Activated CD8-positive, alpha-beta memory T cell treated with anti-CD3 and anti-CD28 coated beads, Interleukin-2, amount 10 ng/mL, durations not matched to agents 7 days and 5 days (primary cell): ENCODE data around the gene DEFB132. TPM values are rescaled to one million over a fixed set of nuclear protein-coding genes. Genes with fewer than 3 reads are reported as not detected.
"Not testable (repeated sequence)": the region's sequence is repeated elsewhere in the genome, so short reads cannot be mapped to it uniquely, and the experiment has no call there.

ENCODE experiments used
- ATAC-seq: fragments of 150-1000 bp; cut with Tn5 transposase; one replicate; pipeline ENCODE4 v1.10.0; 2021; ENCODE audit warnings: moderate library complexity
- CTCF ChIA-PET: fragments of 350-600 bp; sonication (Branson Sonifier 250); formaldehyde crosslinking; loops from one replicate; lab custom pipeline; 2021; ENCODE audit warnings: antibody characterized with exemption; lab: Charles Lee
- DNase-seq: peaks from one replicate; pipeline ENCODE4 v3.0.0-alpha.2; 2020
- H3K27ac Mint-ChIP-seq: one replicate; pipeline ENCODE4 v1.8.0; 2021; ENCODE audit warnings: mild to moderate bottlenecking, mixed read lengths
- H3K27me3 Mint-ChIP-seq: one replicate; pipeline ENCODE4 v1.8.0; 2021; ENCODE audit warnings: mixed read lengths
- H3K36me3 Mint-ChIP-seq: one replicate; pipeline ENCODE4 v1.8.0; 2021; ENCODE audit warnings: mild to moderate bottlenecking, mixed read lengths
- H3K4me1 Mint-ChIP-seq: one replicate; pipeline ENCODE4 v1.8.0; 2021; ENCODE audit warnings: mixed read lengths
- H3K4me3 Mint-ChIP-seq: one replicate; pipeline ENCODE4 v1.8.0; 2021; ENCODE audit warnings: mild to moderate bottlenecking, moderate library complexity, mixed read lengths
- H3K9me3 Mint-ChIP-seq: one replicate; pipeline ENCODE4 v1.8.0; 2022; ENCODE audit warnings: low read depth, mixed read lengths
- total RNA-seq, 2 experiments: library from RNA; stranded (reverse); gene quantifications; one replicate each; pipeline ENCODE4 v1.2.3, GENCODE V29; 2021

The DEFB132 gene
- total RNA-seq, 2 experiments from 2014 or later, result not detected

DNA sequence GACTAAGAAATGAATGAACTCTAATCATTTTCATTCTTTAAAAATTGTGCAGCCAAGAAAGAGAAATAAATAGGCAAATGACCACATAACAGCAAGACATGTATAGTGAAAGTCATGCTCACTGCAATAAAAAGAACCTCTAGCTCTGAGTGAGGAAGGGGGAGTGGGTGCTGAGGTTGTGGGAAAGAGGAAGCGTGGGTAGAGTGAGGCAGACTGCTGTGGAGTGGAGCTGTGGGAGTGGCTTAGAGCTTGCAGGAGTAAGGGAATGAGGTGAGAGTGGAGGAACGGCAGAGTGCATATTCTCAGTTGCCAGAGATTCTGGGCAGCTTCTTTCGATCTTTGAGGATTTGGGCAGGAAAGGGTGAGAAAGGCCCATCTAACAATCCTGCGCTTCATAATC is 20.0 kb upstream of the DEFB132 start:
- CTCF ChIA-PET, result interaction anchor here (1.0 to 3.0 kb wide), 10 partner anchors 11 to 117 kb away, joined by 3 to 18 read pairs (median 4); partner anchors contain the start of gene SOX12
- Mint-ChIP-seq H3K27me3 (peaks cover 15% of the 10 kb centered on the region), H3K27ac (peak overlapping the region; percentile 84), H3K4me3 (peak overlapping the region; percentile 61), H3K9me3 (no peaks in the 10 kb centered on the region), H3K36me3 (no peaks in the 10 kb centered on the region), H3K4me1 (peaks cover 15% of the 10 kb centered on the region)
- peak; percentile 63 for ATAC-seq
- DNase-seq, result peak; percentile 44

DNA sequence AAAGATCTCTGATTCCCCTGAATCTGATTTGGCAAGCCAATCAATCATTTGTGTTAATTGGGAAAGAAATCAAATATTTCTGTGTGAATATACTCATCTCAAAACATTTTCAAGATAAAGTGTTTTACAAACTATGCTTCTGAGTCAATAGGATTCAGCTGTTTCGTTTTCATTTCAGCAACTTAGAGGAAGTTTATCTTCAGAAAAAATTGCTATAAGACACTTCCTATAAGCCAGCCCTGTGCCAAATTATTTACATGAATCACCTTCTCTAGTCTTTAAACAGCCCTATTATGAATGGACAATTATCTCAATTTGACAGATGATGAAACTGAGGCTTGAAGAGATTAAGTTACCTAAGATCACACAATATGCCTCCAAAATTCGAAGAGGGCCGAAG is 19.6 kb upstream of the DEFB132 start:
- H3K27me3 Mint-ChIP-seq, result peaks cover 18% of the 10 kb centered on the region
- peaks cover 15% of the 10 kb centered on the region for H3K4me1 Mint-ChIP-seq
- ATAC-seq, result peak; percentile 76
- H3K4me3 Mint-ChIP-seq, result peak overlapping the region; percentile 61
- DNase-seq, result no peak
- no peaks in the 10 kb centered on the region for H3K9me3 Mint-ChIP-seq
- H3K36me3 Mint-ChIP-seq, result no peaks in the 10 kb centered on the region
- CTCF ChIA-PET, result interaction anchor here (1.0 to 3.0 kb wide), 10 partner anchors 10 to 116 kb away, joined by 3 to 18 read pairs (median 4); partner anchors contain the start of gene SOX12
- peak overlapping the region; percentile 84 for H3K27ac Mint-ChIP-seq

DNA sequence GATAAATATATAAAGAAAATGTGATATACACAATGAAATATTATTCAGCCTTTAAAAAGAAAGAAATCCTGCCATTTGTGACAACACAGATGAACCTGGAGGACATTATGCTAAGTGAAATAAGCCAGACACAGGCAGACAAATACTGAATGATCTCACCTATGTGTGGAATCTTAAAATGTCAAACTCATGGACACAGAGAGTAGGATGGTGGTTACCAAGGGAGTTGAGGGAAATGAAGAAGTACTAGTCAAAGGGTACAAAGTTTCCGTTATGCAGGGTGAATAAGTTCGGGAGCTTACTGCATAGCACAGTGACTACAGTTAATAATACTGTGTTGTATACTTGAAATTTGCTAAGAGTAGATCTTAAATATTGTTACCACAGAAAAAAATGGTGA is 14.6 kb upstream of the DEFB132 start:
- ATAC-seq (no peak), DNase-seq (no peak)
- Mint-ChIP-seq H3K27ac (no peak overlapping the region), H3K27me3 (peaks cover 29% of the 10 kb centered on the region), H3K4me1 (peaks cover 8% of the 10 kb centered on the region), H3K9me3 (no peaks in the 10 kb centered on the region), H3K4me3 (no peak overlapping the region), H3K36me3 (no peaks in the 10 kb centered on the region)
- CTCF ChIA-PET, result interaction anchor here (1.3 kb wide), 1 partner anchor 88 kb away, joined by 5 read pairs; no protein-coding TSS in a partner anchor

DNA sequence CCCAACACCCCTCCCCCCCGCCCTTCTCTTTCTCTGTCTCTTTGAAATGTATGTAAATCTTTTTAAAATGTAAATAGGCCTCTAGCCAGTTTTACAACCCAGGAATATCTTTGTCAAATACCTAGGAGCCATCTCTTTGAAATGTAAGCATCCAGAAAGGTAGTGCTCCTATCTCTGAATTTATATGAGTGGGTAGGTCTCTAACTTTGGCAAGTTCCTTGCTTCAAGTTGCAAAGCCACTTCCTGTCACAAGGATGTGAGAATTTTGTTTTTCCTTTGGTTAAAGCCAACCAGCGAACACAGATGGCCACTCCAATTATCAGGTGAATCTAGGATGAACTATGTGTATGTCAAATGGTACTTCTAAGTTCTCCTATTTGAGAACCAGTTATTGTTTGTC is 6.2 kb upstream of the DEFB132 start:
- ATAC-seq, result no peak
- no peak for DNase-seq

DNA sequence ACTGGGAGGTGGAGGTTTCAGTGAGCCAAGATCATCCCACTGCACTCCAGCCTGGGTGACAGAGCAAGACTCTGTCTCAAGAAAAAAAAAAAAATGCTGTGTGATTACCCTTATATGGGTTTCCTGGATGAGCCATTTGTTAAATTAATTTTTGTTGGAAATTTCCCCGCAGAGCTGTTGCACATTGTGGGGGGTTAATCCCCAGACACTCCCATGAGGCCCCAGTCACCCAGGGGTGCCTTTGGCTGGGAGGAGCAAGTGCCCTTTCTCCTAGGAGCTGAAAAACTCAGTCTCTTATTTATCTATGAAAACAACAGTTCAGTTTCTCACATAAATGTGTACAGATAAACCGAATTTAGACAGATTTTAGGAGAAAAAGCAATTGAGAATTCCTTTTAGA is 4.7 kb upstream of the DEFB132 start:
- Mint-ChIP-seq H3K36me3 (no peaks in the 10 kb centered on the region), H3K27ac (no peak overlapping the region), H3K27me3 (peaks cover 12% of the 10 kb centered on the region), H3K4me1 (peaks cover 7% of the 10 kb centered on the region), H3K9me3 (no peaks in the 10 kb centered on the region), H3K4me3 (no peak overlapping the region)
- no peak for ATAC-seq
- CTCF ChIA-PET, result interaction anchor here (1.6 kb wide), 1 partner anchor 13 kb away, joined by 6 read pairs; no protein-coding TSS in a partner anchor
- no peak for DNase-seq

More for the DNA sequence above, 6.2 kb upstream of the DEFB132 start:
- no peak overlapping the region for H3K4me3 Mint-ChIP-seq
- CTCF ChIA-PET, result no interaction called here
- no peak overlapping the region for H3K27ac Mint-ChIP-seq
- peaks cover 7% of the 10 kb centered on the region for H3K4me1 Mint-ChIP-seq
- H3K27me3 Mint-ChIP-seq, result peaks cover 8% of the 10 kb centered on the region
- H3K36me3 Mint-ChIP-seq, result no peaks in the 10 kb centered on the region
- no peaks in the 10 kb centered on the region for H3K9me3 Mint-ChIP-seq

DNA sequence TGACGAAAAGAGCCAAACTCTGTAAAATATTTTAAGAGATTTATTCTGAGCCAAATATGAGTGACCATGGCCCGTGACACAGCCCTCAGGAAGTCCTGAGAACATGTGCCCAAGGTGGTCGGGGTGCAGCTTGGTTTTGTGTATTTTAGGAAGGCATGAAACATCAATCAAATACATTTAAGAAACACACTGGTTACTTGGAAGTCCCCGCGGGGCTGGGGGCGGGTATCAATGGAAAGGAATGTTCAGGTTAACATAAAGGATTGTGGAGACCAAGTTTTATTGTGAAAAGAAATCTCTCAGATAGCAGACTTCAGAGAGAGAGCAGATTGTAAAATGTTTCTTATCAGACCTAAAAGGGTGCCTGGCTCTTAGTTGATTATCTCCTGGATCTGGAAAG is 4.1 kb upstream of the DEFB132 start:
- H3K36me3 Mint-ChIP-seq, ATAC-seq, H3K9me3 Mint-ChIP-seq, DNase-seq, H3K4me3 Mint-ChIP-seq, H3K27ac Mint-ChIP-seq: not testable (repeated sequence)
- peaks cover 10% of the 10 kb centered on the region for H3K4me1 Mint-ChIP-seq
- CTCF ChIA-PET, result interaction anchor here (1.6 kb wide), 1 partner anchor 13 kb away, joined by 6 read pairs; no protein-coding TSS in a partner anchor
- peaks cover 15% of the 10 kb centered on the region for H3K27me3 Mint-ChIP-seq

DNA sequence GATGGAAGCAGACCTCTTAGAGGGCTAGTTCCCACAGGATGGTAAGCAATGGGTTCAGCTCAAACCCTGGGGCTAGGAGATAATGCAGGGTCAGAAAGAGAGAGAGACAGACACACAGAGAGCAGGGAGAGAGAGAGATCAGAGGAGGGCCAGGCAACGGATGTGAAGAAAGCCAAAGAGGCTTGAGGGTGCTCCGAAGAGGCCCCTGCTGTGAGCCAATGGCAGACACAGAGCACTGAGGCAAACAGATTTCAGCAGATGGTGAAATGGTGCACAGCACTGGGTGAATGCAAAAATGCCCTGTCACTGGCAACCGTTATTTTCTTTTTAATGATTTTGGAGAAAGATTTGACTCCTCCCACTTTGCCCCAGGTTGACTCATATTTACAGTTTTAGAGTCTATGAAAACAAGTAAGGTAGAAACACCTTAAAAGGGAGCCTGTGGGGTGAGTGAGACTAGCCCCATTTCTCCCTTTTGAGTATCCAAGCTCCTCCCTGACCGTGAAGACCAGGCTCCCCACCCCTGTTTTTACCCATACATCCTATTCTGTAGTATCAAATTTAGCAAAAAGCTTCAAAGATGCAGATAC is 840 bp downstream of the DEFB132 start:
- H3K4me3 Mint-ChIP-seq, result no peak overlapping the region
- ATAC-seq (no peak), DNase-seq (no peak)
- peaks cover 7% of the 10 kb centered on the region for H3K27me3 Mint-ChIP-seq
- H3K9me3 Mint-ChIP-seq, result no peaks in the 10 kb centered on the region
- no peaks in the 10 kb centered on the region for H3K36me3 Mint-ChIP-seq
- no peak overlapping the region for H3K27ac Mint-ChIP-seq
- peaks cover 8% of the 10 kb centered on the region for H3K4me1 Mint-ChIP-seq
- CTCF ChIA-PET, result interaction anchor here (2.5 kb wide), 1 partner anchor 8 kb away, joined by 10 read pairs; no protein-coding TSS in a partner anchor

DNA sequence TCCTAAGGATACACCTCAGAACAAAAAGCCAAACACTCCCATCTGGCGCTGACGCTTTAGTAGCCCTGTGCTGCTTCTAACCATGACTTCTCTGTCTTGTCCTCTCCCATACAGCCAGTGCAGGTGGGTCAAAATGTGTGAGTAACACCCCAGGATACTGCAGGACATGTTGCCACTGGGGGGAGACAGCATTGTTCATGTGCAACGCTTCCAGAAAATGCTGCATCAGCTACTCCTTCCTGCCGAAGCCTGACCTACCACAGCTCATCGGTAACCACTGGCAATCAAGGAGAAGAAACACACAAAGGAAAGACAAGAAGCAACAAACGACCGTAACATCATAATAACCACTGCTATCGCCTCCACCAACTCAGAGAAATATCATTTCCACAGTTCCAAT is 1.4 kb downstream of the DEFB132 start:
- no peak for DNase-seq
- peaks cover 8% of the 10 kb centered on the region for H3K4me1 Mint-ChIP-seq
- CTCF ChIA-PET, result interaction anchor here (2.5 kb wide), 1 partner anchor 8 kb away, joined by 10 read pairs; no protein-coding TSS in a partner anchor
- peak; percentile 33 for ATAC-seq
- H3K27ac Mint-ChIP-seq, result no peak overlapping the region
- H3K9me3 Mint-ChIP-seq, result no peaks in the 10 kb centered on the region
- no peak overlapping the region for H3K4me3 Mint-ChIP-seq
- H3K36me3 Mint-ChIP-seq, result no peaks in the 10 kb centered on the region
- peaks cover 7% of the 10 kb centered on the region for H3K27me3 Mint-ChIP-seq

DNA sequence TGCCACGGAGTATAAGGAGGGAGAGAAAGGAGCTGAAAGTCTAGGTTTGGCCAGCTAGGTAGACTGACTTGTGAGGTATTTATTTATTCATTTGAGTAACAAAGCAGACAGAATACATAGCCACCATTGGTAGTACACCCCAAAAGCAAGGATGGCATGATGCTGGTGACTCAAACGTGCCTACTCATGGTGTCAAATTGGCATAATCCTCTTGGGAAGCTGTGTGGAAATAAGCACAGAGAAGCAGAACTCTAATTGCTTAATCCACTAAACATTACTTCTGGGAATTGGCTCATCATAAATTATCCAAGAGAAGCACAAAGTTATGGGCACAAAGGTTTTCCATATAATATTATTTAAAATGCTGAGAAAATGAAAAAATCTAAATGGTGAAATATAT is 2.5 kb downstream of the DEFB132 start:
- Mint-ChIP-seq H3K27me3 (peaks cover 7% of the 10 kb centered on the region), H3K9me3 (no peaks in the 10 kb centered on the region)
- no peak for ATAC-seq

DNA sequence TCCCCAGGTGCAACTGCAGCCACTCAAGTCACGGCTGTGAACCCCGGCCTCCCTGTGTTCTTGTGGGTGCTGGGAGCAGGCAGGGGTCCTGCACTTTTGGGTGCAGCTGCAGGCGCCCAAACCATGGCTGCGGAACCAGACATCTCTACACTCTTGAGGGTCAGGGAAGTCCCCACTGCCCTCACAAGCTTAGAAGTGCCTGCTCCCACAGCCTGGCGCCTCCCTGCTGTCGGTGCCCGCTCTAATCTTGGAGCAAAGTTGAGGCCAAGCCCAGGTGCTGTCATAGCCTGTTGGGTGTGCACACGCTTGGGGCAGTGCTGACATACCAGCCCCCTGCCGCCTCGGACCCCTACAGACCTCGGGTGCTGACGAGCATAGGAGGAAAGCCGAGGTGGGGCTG is 6.2 kb downstream of the DEFB132 start:
- no peak for DNase-seq
- H3K9me3 Mint-ChIP-seq, result no peaks in the 10 kb centered on the region
- no peak for ATAC-seq
- no peaks in the 10 kb centered on the region for H3K36me3 Mint-ChIP-seq
- CTCF ChIA-PET, result interaction anchor here (1.6 to 2.0 kb wide), 2 partner anchors 33 to 63 kb away, joined by 3 to 5 read pairs; partner anchors contain the start of gene ZCCHC3
- H3K4me1 Mint-ChIP-seq, result peaks cover 13% of the 10 kb centered on the region
- no peak overlapping the region for H3K4me3 Mint-ChIP-seq
- H3K27ac Mint-ChIP-seq, result no peak overlapping the region
- H3K27me3 Mint-ChIP-seq, result peaks cover 6% of the 10 kb centered on the region

More for the DNA sequence above, 2.5 kb downstream of the DEFB132 start:
- Mint-ChIP-seq H3K27ac (no peak overlapping the region), H3K4me1 (peaks cover 8% of the 10 kb centered on the region), H3K36me3 (no peaks in the 10 kb centered on the region), H3K4me3 (no peak overlapping the region)
- CTCF ChIA-PET, result no interaction called here
- no peak for DNase-seq

DNA sequence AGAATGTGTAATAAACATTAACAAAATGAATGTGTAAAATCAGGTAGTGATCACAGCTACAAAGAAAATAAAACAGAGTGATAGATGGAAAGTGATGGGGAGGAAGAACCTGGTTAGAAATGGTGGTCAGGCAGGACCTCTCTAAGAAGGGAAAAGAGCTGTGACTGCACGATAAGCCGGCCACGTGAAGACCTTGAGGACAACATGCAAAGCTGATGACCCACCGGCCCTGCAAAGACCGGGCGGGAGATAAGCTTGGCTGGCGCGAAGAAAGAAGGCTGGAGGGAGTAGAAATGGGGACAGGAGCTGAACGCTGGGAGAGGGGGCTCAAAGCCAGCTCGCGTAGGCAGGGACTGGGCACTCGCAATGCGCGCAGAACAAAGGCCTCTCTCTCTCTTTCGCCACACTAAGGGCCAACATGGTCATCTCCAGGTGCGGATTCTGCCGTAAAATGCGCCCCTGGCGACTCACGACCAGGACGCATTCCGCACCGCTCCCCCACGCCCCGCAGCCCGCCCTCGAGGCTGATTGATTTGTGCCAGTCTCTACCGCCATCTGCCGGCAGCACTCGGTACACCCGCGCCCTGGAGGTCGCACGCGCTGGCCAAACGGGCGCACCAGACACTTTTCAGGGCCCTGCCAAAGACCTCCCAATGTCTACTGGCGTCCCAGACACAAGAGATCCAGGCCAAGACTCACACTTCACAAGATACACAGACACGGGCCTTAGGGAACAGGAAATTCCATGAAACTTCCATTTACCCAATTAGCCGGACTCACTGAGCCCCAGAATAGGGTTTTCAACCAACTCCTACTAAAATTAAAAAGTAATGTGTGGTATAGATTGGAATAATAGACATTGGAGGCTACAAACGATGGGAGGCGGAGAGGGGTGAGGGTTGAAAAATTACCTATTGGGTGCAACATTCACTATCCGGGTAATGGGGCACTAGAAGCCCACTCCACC is 9.4 kb downstream of the DEFB132 start:
- ATAC-seq, result peak; percentile 97
- CTCF ChIA-PET, result interaction anchor here (0.6 to 4.4 kb wide), 27 partner anchors 9 to 187 kb away, joined by 3 to 43 read pairs (median 4); partner anchors contain the start of genes DEFB132, NRSN2 and ZCCHC3
- Mint-ChIP-seq H3K4me1 (peaks cover 10% of the 10 kb centered on the region), H3K36me3 (no peaks in the 10 kb centered on the region), H3K9me3 (no peaks in the 10 kb centered on the region), H3K27me3 (peaks cover 6% of the 10 kb centered on the region), H3K27ac (no peak overlapping the region), H3K4me3 (peak overlapping the region; percentile 72)
- peak; percentile 92 for DNase-seq

DNA sequence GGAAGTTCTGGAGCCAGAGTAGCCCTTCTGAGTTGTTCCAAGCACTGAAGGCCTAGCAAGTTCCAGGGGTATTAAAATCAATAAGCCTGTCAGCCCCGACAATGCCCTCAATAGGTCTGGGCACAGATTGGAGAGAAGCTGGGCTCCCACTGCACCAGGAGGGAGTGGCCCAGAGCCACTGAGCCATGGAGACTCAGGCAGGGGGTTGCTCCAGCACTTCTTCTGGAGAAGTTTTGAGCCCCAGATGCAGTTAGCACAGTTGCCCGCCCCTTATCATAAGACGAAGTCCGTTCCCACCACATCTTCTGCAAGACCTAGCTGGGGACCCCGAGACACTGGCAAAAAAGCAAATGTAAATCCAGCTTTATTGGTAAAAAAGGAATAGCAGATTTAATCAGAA is 13.0 kb downstream of the DEFB132 start:
- H3K27ac Mint-ChIP-seq, result no peak overlapping the region
- DNase-seq, result no peak
- CTCF ChIA-PET, result no interaction called here
- no peak overlapping the region for H3K4me3 Mint-ChIP-seq
- no peak for ATAC-seq
- peaks cover 6% of the 10 kb centered on the region for H3K27me3 Mint-ChIP-seq
- no peaks in the 10 kb centered on the region for H3K36me3 Mint-ChIP-seq
- H3K9me3 Mint-ChIP-seq, result no peaks in the 10 kb centered on the region
- H3K4me1 Mint-ChIP-seq, result peaks cover 10% of the 10 kb centered on the region

DNA sequence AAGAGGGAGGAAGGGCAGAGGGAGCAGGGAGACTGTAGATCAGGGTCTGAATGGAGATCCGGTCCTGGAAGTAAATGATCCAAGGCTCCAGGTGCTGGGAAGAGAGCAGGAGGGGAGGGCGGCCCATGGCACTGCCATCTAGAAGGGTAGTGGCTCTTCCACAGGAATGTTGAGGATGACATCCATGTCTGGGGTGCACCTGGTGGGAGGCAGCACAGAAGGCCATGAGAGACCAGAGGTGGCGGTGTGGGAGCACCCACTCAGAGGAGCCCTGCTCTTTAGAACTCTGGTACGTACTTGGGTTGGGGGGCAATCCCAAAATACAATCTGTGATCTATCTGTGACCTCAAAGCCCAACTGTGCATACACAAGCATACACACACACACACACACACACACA is 13.5 kb downstream of the DEFB132 start:
- peaks cover 3% of the 10 kb centered on the region for H3K27me3 Mint-ChIP-seq
- ATAC-seq (no peak), DNase-seq (no peak)
- H3K4me3 Mint-ChIP-seq, result no peak overlapping the region
- no peak overlapping the region for H3K27ac Mint-ChIP-seq
- H3K36me3 Mint-ChIP-seq, result peaks cover under 1% of the 10 kb centered on the region
- CTCF ChIA-PET, result no interaction called here
- H3K4me1 Mint-ChIP-seq, result peaks cover 8% of the 10 kb centered on the region
- no peaks in the 10 kb centered on the region for H3K9me3 Mint-ChIP-seq
